LNCAP (cell line): ENCODE measurements around the gene SARDH.

ENCODE experiments used
- CTCF ChIP-seq: fragments of 450-650 bp; IDR thresholded peaks from 2 replicates; pipeline ENCODE4 v1.5.1; 2017; ENCODE audit warnings: mild to moderate bottlenecking

Gene SARDH

GRCh38 chr9:133735931-133736330, 2.2 kb downstream of the SARDH start:
- no peak for TF ChIP-seq CTCF

- no peak for TF ChIP-seq CTCF
Observed at GRCh38 chr9:133735415-133735775, 2.8 kb downstream of the SARDH start.

- TF ChIP-seq CTCF: no peak
Observed at GRCh38 chr9:133734590-133735414, 3.4 kb downstream of the SARDH start.

GRCh38 chr9:133733796-133734533, 4.2 kb downstream of the SARDH start:
- TF ChIP-seq CTCF: no peak

GRCh38 chr9:133733421-133733795, 4.7 kb downstream of the SARDH start:
- no peak for TF ChIP-seq CTCF

- TF ChIP-seq CTCF: no peak
Observed at GRCh38 chr9:133732639-133733408, 5.3 kb downstream of the SARDH start.

GRCh38 chr9:133731876-133732638, 6.1 kb downstream of the SARDH start:
- TF ChIP-seq CTCF: no peak
